Activated CD8-positive, alpha-beta T cell treated with anti-CD3 and anti-CD28 coated beads for 36 hours (primary cell): ENCODE measurements around the gene PPARG. TPM values are rescaled to one million over a fixed set of nuclear protein-coding genes. Genes with fewer than 3 reads are reported as not detected.
"Not testable (repeated sequence)": the region's sequence is repeated elsewhere in the genome, so short reads cannot be mapped to it uniquely, and the experiment has no call there.

Experiments
- ATAC-seq: fragments of 200-7000 bp; cut with Tn5 transposase; one replicate; pipeline ENCODE4 v1.10.0; 2021; ENCODE audit warnings: mild to moderate bottlenecking, moderate library complexity
- CTCF ChIA-PET: fragments of 350-600 bp; sonication (Branson Sonifier 250); formaldehyde crosslinking; loops from one replicate; lab custom pipeline; 2021; ENCODE audit warnings: antibody characterized with exemption; lab: Charles Lee
- POLR2A ChIA-PET: fragments of 350-600 bp; sonication (Branson Sonifier 250); formaldehyde crosslinking; loops from one replicate; lab custom pipeline; 2021; ENCODE audit warnings: antibody characterized with exemption; lab: Charles Lee
- DNase-seq: peaks from one replicate; pipeline ENCODE4 v3.0.0-alpha.2; 2020
- H3K27ac Mint-ChIP-seq: one replicate; pipeline ENCODE4 v1.8.0; 2021; ENCODE audit warnings: mild to moderate bottlenecking, mixed read lengths
- H3K27me3 Mint-ChIP-seq: one replicate; pipeline ENCODE4 v1.8.0; 2021; ENCODE audit warnings: mixed read lengths
- H3K36me3 Mint-ChIP-seq: one replicate; pipeline ENCODE4 v1.8.0; 2021; ENCODE audit warnings: low read depth, mixed read lengths
- H3K4me1 Mint-ChIP-seq: one replicate; pipeline ENCODE4 v1.8.0; 2021; ENCODE audit warnings: low read depth, mixed read lengths
- H3K4me3 Mint-ChIP-seq: one replicate; pipeline ENCODE4 v1.8.0; 2021; ENCODE audit warnings: mild to moderate bottlenecking, moderate library complexity, mixed read lengths
- H3K9me3 Mint-ChIP-seq: one replicate; pipeline ENCODE4 v1.8.0; 2021; ENCODE audit warnings: mixed read lengths
- CTCF ChIP-seq: fragments of 200-600 bp; IDR thresholded peaks from one replicate; pipeline ENCODE4 v1.8.0; 2022; ENCODE audit warnings: antibody characterized with exemption, mild to moderate bottlenecking
- intact Hi-C: fragments of 100-400 bp; cut with micrococcal nuclease; formaldehyde crosslinking; loops from one replicate; pipeline ENCODE4 v1.10.0; 2022
- total RNA-seq, 2 experiments: library from RNA; stranded (reverse); gene quantifications; one replicate each; pipeline ENCODE4 v1.2.3, GENCODE V29; 2021

PPARG gene
- total RNA-seq, 2 experiments from 2014 or later = 0.41 to 0.63 TPM

DNA sequence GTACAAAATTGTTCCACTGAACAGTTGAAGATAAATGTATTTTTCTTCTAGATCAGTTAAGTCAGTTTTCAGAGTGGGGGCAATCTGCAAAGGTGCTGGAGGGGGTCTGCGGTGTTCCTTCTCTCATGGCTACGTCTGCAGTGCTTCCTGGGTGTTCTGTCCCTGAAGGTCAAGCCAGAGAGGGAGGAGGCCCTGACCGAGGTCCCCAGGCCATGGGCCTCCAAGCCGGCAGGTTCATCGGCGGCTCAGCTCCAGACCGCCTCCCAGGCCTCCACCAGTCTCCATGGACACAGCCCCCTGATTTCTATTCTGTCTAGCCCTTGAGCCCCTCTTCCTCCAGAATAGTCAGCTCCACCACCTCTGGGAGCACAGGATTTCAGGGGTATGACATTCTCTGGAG lies 166.9 kb downstream of the PPARG start:
- DNase-seq = no peak
- intact Hi-C loops = no loop called here
- Mint-ChIP-seq H3K27ac (no peak overlapping the region), H3K4me3 (no peak overlapping the region), H3K9me3 (no peaks in the 10 kb centered on the region), H3K27me3 (no peaks in the 10 kb centered on the region), H3K36me3 (no peaks in the 10 kb centered on the region), H3K4me1 (peaks cover 5% of the 10 kb centered on the region)
- ChIA-PET CTCF (interaction anchor here (0.6 kb wide), 1 partner anchor 141 kb away, joined by 3 read pairs; no protein-coding TSS in a partner anchor), POLR2A (no interaction called here)
- no peak for TF ChIP-seq CTCF
- no peak for ATAC-seq

GRCh38 chr3:12456441-12456840 lies 167.6 kb downstream of the PPARG start:
- DNase-seq (no peak), ATAC-seq (no peak)
- intact Hi-C loops = no loop called here
- Mint-ChIP-seq H3K9me3 (no peaks in the 10 kb centered on the region), H3K36me3 (no peaks in the 10 kb centered on the region), H3K27ac (no peak overlapping the region), H3K4me3 (no peak overlapping the region), H3K27me3 (no peaks in the 10 kb centered on the region), H3K4me1 (peaks cover 11% of the 10 kb centered on the region)
- CTCF ChIA-PET = interaction anchor here (0.6 kb wide), 1 partner anchor 142 kb away, joined by 3 read pairs; no protein-coding TSS in a partner anchor
- TF ChIP-seq CTCF = no peak
- POLR2A ChIA-PET = no interaction called here

DNA sequence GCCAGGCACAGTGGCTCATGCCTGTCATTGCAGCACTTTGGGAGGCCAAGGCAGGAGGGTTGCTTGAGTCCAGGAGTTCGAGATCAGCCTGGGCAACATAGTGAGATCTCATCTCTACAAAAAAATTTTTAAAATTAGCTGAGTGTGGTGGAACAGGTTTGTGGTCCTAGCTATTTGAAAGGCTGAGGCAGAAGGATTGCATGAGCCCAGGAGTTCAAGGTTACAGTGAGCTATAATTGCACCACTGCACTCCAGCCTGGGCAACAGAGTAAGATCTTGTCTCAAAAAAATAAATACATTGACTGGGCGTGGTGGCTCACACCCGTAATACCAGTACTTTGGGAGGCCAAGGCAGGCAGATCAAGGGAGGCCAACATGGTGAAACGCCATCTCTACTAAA lies 168.5 kb downstream of the PPARG start:
- POLR2A ChIA-PET, H3K36me3 Mint-ChIP-seq, intact Hi-C loops, H3K4me3 Mint-ChIP-seq, ATAC-seq, DNase-seq, H3K27ac Mint-ChIP-seq, H3K27me3 Mint-ChIP-seq, H3K9me3 Mint-ChIP-seq: not testable (repeated sequence)
- CTCF ChIA-PET = interaction anchor here (2.3 kb wide), 1 partner anchor 22 kb away, joined by 8 read pairs; no protein-coding TSS in a partner anchor
- H3K4me1 Mint-ChIP-seq = peaks cover 12% of the 10 kb centered on the region

- H3K9me3 Mint-ChIP-seq = no peaks in the 10 kb centered on the region
These were observed 170.0 kb downstream of the PPARG start for GRCh38 chr3:12458901-12459300.

DNA sequence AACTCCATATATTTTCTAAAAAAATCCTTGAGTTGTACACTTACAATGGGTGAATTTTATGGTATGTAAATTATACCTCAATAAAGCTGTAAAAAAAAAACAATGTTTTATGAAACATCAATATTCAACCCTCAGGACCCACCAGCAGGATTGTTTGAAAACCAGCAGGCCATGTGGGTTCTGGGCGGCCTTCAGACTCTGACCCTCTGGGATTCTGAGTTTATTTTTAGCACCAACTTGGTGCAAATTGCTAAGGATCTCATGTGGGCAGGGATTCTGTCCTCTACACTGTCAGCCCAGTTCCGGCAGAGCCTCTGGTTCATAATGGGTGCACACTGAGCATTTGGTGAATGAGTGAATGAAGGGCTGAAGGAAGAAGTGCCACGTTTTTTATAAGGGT lies 171.3 kb downstream of the PPARG start:
- intact Hi-C loops = no loop called here
- peaks cover 19% of the 10 kb centered on the region for H3K4me1 Mint-ChIP-seq
- ATAC-seq (no peak), DNase-seq (no peak)
- H3K27ac Mint-ChIP-seq = no peak overlapping the region
- TF ChIP-seq CTCF = no peak
- no peaks in the 10 kb centered on the region for H3K9me3 Mint-ChIP-seq
- ChIA-PET POLR2A (no interaction called here), CTCF (no interaction called here)
- no peaks in the 10 kb centered on the region for H3K36me3 Mint-ChIP-seq
- H3K4me3 Mint-ChIP-seq = no peak overlapping the region
- H3K27me3 Mint-ChIP-seq = no peaks in the 10 kb centered on the region

More at GRCh38 chr3:12458901-12459300, 170.0 kb downstream of the PPARG start:
- no peak overlapping the region for H3K4me3 Mint-ChIP-seq
- DNase-seq = no peak
- ATAC-seq = no peak
- ChIA-PET CTCF (interaction anchor here (1.1 to 2.3 kb wide), 2 partner anchors 21 to 323 kb away, joined by 3 to 8 read pairs; no protein-coding TSS in a partner anchor), POLR2A (interaction anchor here (0.7 to 1.0 kb wide), 2 partner anchors 15 to 811 kb away, joined by 3 read pairs; no protein-coding TSS in a partner anchor)
- peaks cover 19% of the 10 kb centered on the region for H3K4me1 Mint-ChIP-seq
- no peaks in the 10 kb centered on the region for H3K27me3 Mint-ChIP-seq
- H3K36me3 Mint-ChIP-seq = no peaks in the 10 kb centered on the region
- TF ChIP-seq CTCF = no peak
- intact Hi-C loops = no loop called here
- no peak overlapping the region for H3K27ac Mint-ChIP-seq
